ENCODE measurements around the gene ADK.
A peak's percentile ranks its signal among the peaks of the same experiment; 100 is the strongest.
"Not testable (repeated sequence)": the region's sequence is repeated elsewhere in the genome, so short reads cannot be mapped to it uniquely, and the experiment has no call there.

ADK gene

GRCh38 chr10:74548676-74549075 is 397.7 kb downstream of the ADK start:
- no peak for DNase-seq (ENCODE audit: low read depth)

GRCh38 chr10:74556072-74556705 is 405.2 kb downstream of the ADK start:
- no peak for DNase-seq (ENCODE audit: low read depth)

GRCh38 chr10:74557098-74557497 is 406.1 kb downstream of the ADK start:
- no peak for DNase-seq (ENCODE audit: low read depth)

- no peak for DNase-seq (ENCODE audit: low read depth)
Observed at GRCh38 chr10:74558403-74558802, 407.4 kb downstream of the ADK start.

GRCh38 chr10:74558897-74559296 is 407.9 kb downstream of the ADK start:
- DNase-seq (ENCODE audit: low read depth) = no peak

GRCh38 chr10:74568896-74569295 is 417.9 kb downstream of the ADK start:
- DNase-seq (ENCODE audit: low read depth) = not testable (repeated sequence)

- DNase-seq (ENCODE audit: low read depth) = not testable (repeated sequence)
Observed at GRCh38 chr10:74573497-74573896, 422.5 kb downstream of the ADK start.

GRCh38 chr10:74575191-74575720 is 424.2 kb downstream of the ADK start:
- DNase-seq (ENCODE audit: low read depth) = no peak

- DNase-seq (ENCODE audit: low read depth) = no peak
Observed at GRCh38 chr10:74575912-74576311, 424.9 kb downstream of the ADK start.

- no peak for DNase-seq (ENCODE audit: low read depth)
Observed at GRCh38 chr10:74576586-74576985, 425.6 kb downstream of the ADK start.

- DNase-seq (ENCODE audit: low read depth) = not testable (repeated sequence)
Observed at GRCh38 chr10:74580438-74580837, 429.4 kb downstream of the ADK start.

- DNase-seq (ENCODE audit: low read depth) = no peak
Observed at GRCh38 chr10:74582566-74582965, 431.5 kb downstream of the ADK start.

- no peak for DNase-seq (ENCODE audit: low read depth)
Observed at GRCh38 chr10:74585231-74586087, 434.4 kb downstream of the ADK start.

GRCh38 chr10:74586088-74586585 is 435.1 kb downstream of the ADK start:
- peak; percentile 24 for DNase-seq (ENCODE audit: low read depth)

- DNase-seq (ENCODE audit: low read depth) = no peak
Observed at GRCh38 chr10:74587109-74587854, 436.3 kb downstream of the ADK start.

- DNase-seq (ENCODE audit: low read depth) = peak; percentile 77
Observed at GRCh38 chr10:74589226-74589673, 438.2 kb downstream of the ADK start.

- DNase-seq (ENCODE audit: low read depth) = no peak
Observed at GRCh38 chr10:74589851-74590250, 438.8 kb downstream of the ADK start.

GRCh38 chr10:74593470-74593869 is 442.4 kb downstream of the ADK start:
- DNase-seq (ENCODE audit: low read depth) = no peak

GRCh38 chr10:74596713-74597112 is 445.7 kb downstream of the ADK start:
- DNase-seq (ENCODE audit: low read depth) = no peak

- DNase-seq (ENCODE audit: low read depth) = no peak
Observed at GRCh38 chr10:74598891-74599566, 448.0 kb downstream of the ADK start.

GRCh38 chr10:74599672-74600071 is 448.7 kb downstream of the ADK start:
- DNase-seq (ENCODE audit: low read depth) = no peak

GRCh38 chr10:74600170-74600569 is 449.1 kb downstream of the ADK start:
- DNase-seq (ENCODE audit: low read depth) = no peak
